HEK293T (cell line): ENCODE data around the gene CSNK1D.

Experiments
- CTCF ChIA-PET: fragments of 350-600 bp; formaldehyde crosslinking; extraction: SDS; loops from one replicate; lab custom pipeline; 2021; ENCODE audit warnings: antibody characterized with exemption, inconsistent platforms; lab: Yijun Ruan, JAX
- POLR2A ChIA-PET: fragments of 350-600 bp; formaldehyde crosslinking; extraction: SDS; loops from one replicate; lab custom pipeline; 2020; ENCODE audit warnings: antibody characterized with exemption, inconsistent platforms; lab: Yijun Ruan, JAX
- DNase-seq: peaks from one replicate; pipeline ENCODE4 v3.0.0; 2012; ENCODE audit warnings: mixed read lengths; ENCODE audit errors: extremely low spot score
- ARNT ChIP-seq: fragments of 450-650 bp; IDR thresholded peaks from 2 replicates; pipeline ENCODE4 v1.6.1; 2017; ENCODE audit warnings: mild to moderate bottlenecking
- BHLHE40 ChIP-seq: fragments of 450-650 bp; IDR thresholded peaks from 2 replicates; pipeline ENCODE4 v1.6.1; 2016; ENCODE audit warnings: mild to moderate bottlenecking, moderate library complexity, borderline replicate concordance
- CTBP1 ChIP-seq: fragments of 450-650 bp; IDR thresholded peaks from 2 replicates; pipeline ENCODE4 v1.6.1; 2016; ENCODE audit warnings: borderline replicate concordance
- ELF4 ChIP-seq: fragments of 450-650 bp; IDR thresholded peaks from 2 replicates; pipeline ENCODE4 v1.6.1; 2017; ENCODE audit warnings: antibody characterized with exemption
- FOXA1 ChIP-seq: fragments of 450-650 bp; IDR thresholded peaks from 2 replicates; pipeline ENCODE4 v1.6.1; 2016; ENCODE audit warnings: mild to moderate bottlenecking
- FOXK2 ChIP-seq: fragments of 450-650 bp; IDR thresholded peaks from 2 replicates; pipeline ENCODE4 v1.6.1; 2016; ENCODE audit warnings: mild to moderate bottlenecking
- FOXM1 ChIP-seq: fragments of 450-650 bp; IDR thresholded peaks from 2 replicates; pipeline ENCODE4 v1.6.1; 2017; ENCODE audit warnings: mild to moderate bottlenecking, borderline replicate concordance
- HDGF ChIP-seq: fragments of 450-650 bp; IDR thresholded peaks from 2 replicates; pipeline ENCODE4 v1.6.1; 2017; ENCODE audit warnings: antibody characterized with exemption, borderline replicate concordance
- L3MBTL2 ChIP-seq: fragments of 450-650 bp; conservative IDR thresholded peaks from 2 replicates; pipeline ENCODE4 v1.6.1; 2016; ENCODE audit warnings: mild to moderate bottlenecking
- LEF1 ChIP-seq: fragments of 450-650 bp; IDR thresholded peaks from 2 replicates; pipeline ENCODE4 v1.6.1; 2017; ENCODE audit warnings: mild to moderate bottlenecking, borderline replicate concordance
- NFRKB ChIP-seq: fragments of 450-650 bp; IDR thresholded peaks from 2 replicates; pipeline ENCODE4 v1.6.1; 2016; ENCODE audit warnings: mild to moderate bottlenecking, moderate library complexity
- PKNOX1 ChIP-seq: fragments of 450-650 bp; IDR thresholded peaks from 2 replicates; pipeline ENCODE4 v1.6.1; 2016
- SP1 ChIP-seq: fragments of 450-650 bp; IDR thresholded peaks from 2 replicates; pipeline ENCODE4 v1.6.1; 2017
- SUZ12 ChIP-seq: fragments of 450-650 bp; IDR thresholded peaks from 2 replicates; pipeline ENCODE4 v1.6.1; 2016; ENCODE audit warnings: mild to moderate bottlenecking
- TARDBP ChIP-seq: fragments of 450-650 bp; IDR thresholded peaks from 2 replicates; pipeline ENCODE4 v1.6.1; 2016
- ZNF384 ChIP-seq: fragments of 450-650 bp; IDR thresholded peaks from 2 replicates; pipeline ENCODE4 v1.6.1; 2016

The CSNK1D gene

GRCh38 chr17:82281076-82281475, 7.6 kb upstream of the CSNK1D start:
- ChIA-PET CTCF (no interaction called here), POLR2A (interaction anchor here (1.4 to 3.9 kb wide), 3 partner anchors 11 to 15 kb away, joined by 4 to 29 read pairs (median 10); no protein-coding TSS in a partner anchor)
- no peak for DNase-seq
- no peak for TF ChIP-seq ARNT

GRCh38 chr17:82280537-82280936, 7.0 kb upstream of the CSNK1D start:
- ChIA-PET CTCF (no interaction called here), POLR2A (interaction anchor here (1.4 kb wide), 2 partner anchors 12 to 16 kb away, joined by 4 to 10 read pairs; no protein-coding TSS in a partner anchor)
- no peak for DNase-seq
- TF ChIP-seq CTBP1, result no peak
- no peak for TF ChIP-seq NFRKB
- no peak for TF ChIP-seq ELF4
- no peak for TF ChIP-seq TARDBP
- no peak for TF ChIP-seq FOXK2
- TF ChIP-seq BHLHE40, result no peak
- TF ChIP-seq FOXA1, result no peak
- TF ChIP-seq ZNF384, result no peak
- TF ChIP-seq L3MBTL2, result no peak
- TF ChIP-seq ARNT, result no peak
- no peak for TF ChIP-seq PKNOX1
- no peak for TF ChIP-seq HDGF

- TF ChIP-seq ARNT (no peak), NFRKB (no peak), TARDBP (no peak)
- no peak for DNase-seq
- ChIA-PET POLR2A (no interaction called here), CTCF (no interaction called here)
Observed at GRCh38 chr17:82278786-82279391, 5.4 kb upstream of the CSNK1D start.

- TF ChIP-seq SP1 (no peak), L3MBTL2 (no peak), TARDBP (no peak), FOXM1 (no peak), NFRKB (no peak), BHLHE40 (no peak), FOXK2 (no peak), PKNOX1 (no peak), CTBP1 (no peak), ZNF384 (no peak), FOXA1 (no peak), SUZ12 (no peak), ELF4 (no peak), HDGF (no peak), LEF1 (no peak), ARNT (no peak)
- CTCF ChIA-PET, result no interaction called here
- POLR2A ChIA-PET, result no interaction called here
- DNase-seq, result no peak
Observed at GRCh38 chr17:82278308-82278707, 4.8 kb upstream of the CSNK1D start.

- POLR2A ChIA-PET, result no interaction called here
Observed at GRCh38 chr17:82277851-82278250, 4.4 kb upstream of the CSNK1D start.

GRCh38 chr17:82276938-82277337, 3.4 kb upstream of the CSNK1D start:
- TF ChIP-seq L3MBTL2 (no peak), FOXA1 (no peak), CTBP1 (no peak), FOXM1 (no peak), HDGF (no peak), SUZ12 (no peak), BHLHE40 (no peak), ARNT (no peak), NFRKB (no peak), SP1 (no peak)
- CTCF ChIA-PET, result no interaction called here
- DNase-seq, result no peak
- POLR2A ChIA-PET, result no interaction called here

More at GRCh38 chr17:82277851-82278250, 4.4 kb upstream of the CSNK1D start:
- CTCF ChIA-PET, result no interaction called here
- TF ChIP-seq NFRKB (no peak), SUZ12 (no peak), ZNF384 (no peak), LEF1 (no peak), FOXA1 (no peak), ELF4 (no peak), SP1 (no peak), HDGF (no peak), TARDBP (no peak), FOXK2 (no peak), ARNT (no peak), BHLHE40 (no peak), L3MBTL2 (no peak), CTBP1 (no peak)
- no peak for DNase-seq

GRCh38 chr17:82275326-82275725, 1.8 kb upstream of the CSNK1D start:
- no peak for DNase-seq
- ChIA-PET CTCF (interaction anchor here (0.7 kb wide), 1 partner anchor 16 kb away, joined by 3 read pairs; no protein-coding TSS in a partner anchor), POLR2A (interaction anchor here (1.4 to 4.0 kb wide), 3 partner anchors 8 to 16 kb away, joined by 3 to 30 read pairs (median 18); no protein-coding TSS in a partner anchor)
- no peak for TF ChIP-seq FOXM1
- TF ChIP-seq LEF1, result no peak
- no peak for TF ChIP-seq SP1
- TF ChIP-seq SUZ12, result no peak
- no peak for TF ChIP-seq ELF4
- TF ChIP-seq L3MBTL2, result no peak
- TF ChIP-seq TARDBP, result no peak
- no peak for TF ChIP-seq BHLHE40
- no peak for TF ChIP-seq FOXA1
- no peak for TF ChIP-seq ARNT
- TF ChIP-seq FOXK2, result no peak
- no peak for TF ChIP-seq PKNOX1
- no peak for TF ChIP-seq NFRKB
- TF ChIP-seq HDGF, result no peak
- TF ChIP-seq CTBP1, result no peak
